Measurements from ENCODE around the gene RAP1GAP. TPM values are rescaled to one million over a fixed set of nuclear protein-coding genes. Genes with fewer than 3 reads are reported as not detected.

Gene RAP1GAP
- total RNA-seq, 1 donor from 2014 or later: 1.2 TPM

DNA sequence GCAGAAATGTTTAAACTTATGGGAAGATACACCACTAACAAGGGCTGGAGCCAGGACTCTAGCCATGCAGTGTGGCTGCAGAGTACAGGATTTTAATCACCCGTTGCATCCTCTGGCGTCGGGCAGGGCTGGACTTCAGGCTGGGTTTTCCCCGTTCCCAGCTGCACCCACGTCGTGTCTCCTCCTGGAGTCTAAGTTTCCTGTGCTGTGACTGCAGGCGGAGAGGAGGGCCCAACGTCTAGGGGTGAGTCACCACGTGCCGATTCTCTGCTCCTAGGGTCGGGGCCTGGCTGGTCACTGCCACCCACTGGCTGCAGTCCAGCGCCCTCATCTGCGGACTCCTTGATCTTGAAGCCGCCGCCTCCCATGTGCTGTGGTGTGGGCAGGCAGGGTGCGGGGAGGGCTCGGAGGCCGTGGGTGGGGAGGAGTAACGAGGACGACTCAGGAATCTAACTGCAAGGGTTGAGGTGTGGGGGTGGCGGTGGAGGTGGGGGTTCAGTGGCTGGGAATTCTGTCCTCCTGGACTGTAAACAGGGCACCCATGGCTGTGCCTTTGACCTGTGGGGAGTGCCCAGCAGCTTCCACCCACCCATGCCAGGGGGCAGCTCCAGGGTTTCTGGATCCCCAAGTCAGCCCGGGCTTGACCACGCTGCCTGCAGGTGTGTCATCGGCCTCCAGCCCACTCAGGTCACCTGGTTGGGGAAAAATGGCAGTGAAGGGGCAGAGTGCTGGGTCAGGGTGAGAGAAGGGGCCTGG is 82.1 kb downstream of the RAP1GAP start:
- H3K27ac ChIP-seq: no peak overlapping the region

DNA sequence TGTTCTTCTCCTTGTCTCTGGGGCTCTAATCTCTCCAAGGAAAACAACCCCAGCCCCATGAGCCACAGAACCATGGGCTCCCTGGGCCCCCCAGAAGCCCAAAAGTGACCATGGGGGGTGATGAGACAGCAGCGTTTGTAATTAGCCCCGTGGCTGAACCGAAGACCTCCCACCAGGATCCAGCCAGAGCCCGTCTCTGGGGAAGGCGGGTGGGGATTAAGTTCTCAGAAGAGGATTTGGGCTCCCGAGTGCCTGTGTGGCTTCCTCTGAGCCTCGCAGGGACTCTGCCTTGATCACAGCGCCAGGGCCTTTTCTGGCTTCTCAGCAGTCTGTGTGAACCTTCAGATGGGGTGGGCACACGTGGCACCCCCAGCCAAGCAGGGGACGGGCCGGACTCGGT is 82.9 kb downstream of the RAP1GAP start:
- TF ChIP-seq, protein P1, sequence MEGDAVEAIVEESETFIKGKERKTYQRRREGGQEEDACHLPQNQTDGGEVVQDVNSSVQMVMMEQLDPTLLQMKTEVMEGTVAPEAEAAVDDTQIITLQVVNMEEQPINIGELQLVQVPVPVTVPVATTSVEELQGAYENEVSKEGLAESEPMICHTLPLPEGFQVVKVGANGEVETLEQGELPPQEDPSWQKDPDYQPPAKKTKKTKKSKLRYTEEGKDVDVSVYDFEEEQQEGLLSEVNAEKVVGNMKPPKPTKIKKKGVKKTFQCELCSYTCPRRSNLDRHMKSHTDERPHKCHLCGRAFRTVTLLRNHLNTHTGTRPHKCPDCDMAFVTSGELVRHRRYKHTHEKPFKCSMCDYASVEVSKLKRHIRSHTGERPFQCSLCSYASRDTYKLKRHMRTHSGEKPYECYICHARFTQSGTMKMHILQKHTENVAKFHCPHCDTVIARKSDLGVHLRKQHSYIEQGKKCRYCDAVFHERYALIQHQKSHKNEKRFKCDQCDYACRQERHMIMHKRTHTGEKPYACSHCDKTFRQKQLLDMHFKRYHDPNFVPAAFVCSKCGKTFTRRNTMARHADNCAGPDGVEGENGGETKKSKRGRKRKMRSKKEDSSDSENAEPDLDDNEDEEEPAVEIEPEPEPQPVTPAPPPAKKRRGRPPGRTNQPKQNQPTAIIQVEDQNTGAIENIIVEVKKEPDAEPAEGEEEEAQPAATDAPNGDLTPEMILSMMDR (IDR thresholded peaks at IDR 0.05): no peak
- TF ChIP-seq POLR2AphosphoS5 (IDR thresholded peaks at IDR 0.05; ENCODE audit: insufficient read depth in 1 of 2, low read depth in 1 of 2): no peak
- TF ChIP-seq POLR2A (IDR thresholded peaks at IDR 0.05): no peak
- Histone ChIP-seq H3K4me1 (peaks cover 15% of the 10 kb centered on the region), H3K9me3 (no peaks in the 10 kb centered on the region), H3K27ac (no peak overlapping the region), H3K4me3 (no peak overlapping the region), H3K36me3 (no peaks in the 10 kb centered on the region), H3K27me3 (no peaks in the 10 kb centered on the region)
- intact Hi-C loops (cut with DNase I): no loop called here
- no peak for DNase-seq (ENCODE audit: extremely low spot score in 2 of 2)

More for the DNA sequence above, 82.1 kb downstream of the RAP1GAP start:
- Histone ChIP-seq H3K4me1 (peaks cover 15% of the 10 kb centered on the region), H3K27me3 (no peaks in the 10 kb centered on the region), H3K4me3 (no peak overlapping the region), H3K9me3 (no peaks in the 10 kb centered on the region), H3K36me3 (no peaks in the 10 kb centered on the region)
- intact Hi-C loops (cut with DNase I): no loop called here
- no peak for TF ChIP-seq POLR2A (IDR thresholded peaks at IDR 0.05)
- peak in 1 of 2 donors; percentile 11 for TF ChIP-seq POLR2AphosphoS5 (IDR thresholded peaks at IDR 0.05; ENCODE audit: insufficient read depth in 1 of 2, low read depth in 1 of 2)
- DNase-seq (ENCODE audit: extremely low spot score in 2 of 2): no peak

DNA sequence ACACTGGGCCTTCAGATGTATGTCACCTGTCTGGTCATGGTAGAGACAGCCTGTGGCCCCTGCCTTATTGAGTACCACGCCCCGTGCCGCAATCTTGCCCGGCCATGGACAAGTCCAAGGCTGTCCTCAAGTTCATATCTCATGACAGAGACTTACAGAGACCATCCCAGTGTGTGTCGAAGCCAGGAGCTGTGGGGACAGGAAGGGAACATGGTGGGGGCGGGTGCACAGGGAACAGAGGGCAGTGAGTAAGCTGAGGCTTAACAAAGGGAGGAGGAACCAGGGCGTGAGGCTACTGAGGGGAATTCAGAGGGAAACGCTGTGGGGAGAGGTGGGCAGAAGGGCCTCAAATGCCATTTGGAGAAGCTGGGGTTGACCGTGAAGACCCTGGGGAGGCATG is 84.1 kb downstream of the RAP1GAP start:
- no peak overlapping the region for H3K4me3 ChIP-seq
- DNase-seq (ENCODE audit: extremely low spot score in 2 of 2): no peak
- H3K4me1 ChIP-seq: peaks cover 15% of the 10 kb centered on the region
- intact Hi-C loops (cut with DNase I): no loop called here
- H3K9me3 ChIP-seq: no peaks in the 10 kb centered on the region
- no peak overlapping the region for H3K27ac ChIP-seq
- H3K27me3 ChIP-seq: no peaks in the 10 kb centered on the region
- no peak for TF ChIP-seq POLR2A (IDR thresholded peaks at IDR 0.05)
- TF ChIP-seq, protein P1 (IDR thresholded peaks at IDR 0.05): no peak
- no peak for TF ChIP-seq POLR2AphosphoS5 (IDR thresholded peaks at IDR 0.05; ENCODE audit: insufficient read depth in 1 of 2, low read depth in 1 of 2)
- H3K36me3 ChIP-seq: no peaks in the 10 kb centered on the region

DNA sequence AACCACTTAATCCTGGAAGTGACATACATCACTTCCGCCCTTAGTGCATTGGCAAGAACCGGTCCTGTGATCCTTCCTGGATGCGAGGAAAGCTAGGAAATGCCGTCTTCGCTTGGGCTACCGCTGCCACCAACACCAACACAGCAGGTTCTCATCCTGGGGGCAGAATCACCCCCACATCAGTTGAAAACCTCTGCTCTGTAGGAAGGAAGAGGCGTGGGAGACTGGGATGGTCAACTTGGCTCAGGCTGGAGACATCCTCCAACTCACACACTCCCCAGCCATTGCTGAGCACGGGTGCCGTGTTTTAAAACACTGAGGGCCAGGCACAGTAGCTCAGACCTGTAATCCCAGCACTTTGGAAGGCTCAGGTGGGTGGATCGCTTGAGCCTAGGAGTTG is 85.1 kb downstream of the RAP1GAP start:
- TF ChIP-seq POLR2A (IDR thresholded peaks at IDR 0.05) (no peak), POLR2AphosphoS5 (IDR thresholded peaks at IDR 0.05; ENCODE audit: insufficient read depth in 1 of 2, low read depth in 1 of 2) (no peak)
- TF ChIP-seq, protein P1 (IDR thresholded peaks at IDR 0.05): no peak
- Histone ChIP-seq H3K4me3 (no peak overlapping the region), H3K9me3 (no peaks in the 10 kb centered on the region), H3K4me1 (peaks cover 15% of the 10 kb centered on the region), H3K27me3 (no peaks in the 10 kb centered on the region), H3K36me3 (no peaks in the 10 kb centered on the region), H3K27ac (no peak overlapping the region)
- DNase-seq (ENCODE audit: extremely low spot score in 2 of 2): no peak
- intact Hi-C loops (cut with DNase I): no loop called here

DNA sequence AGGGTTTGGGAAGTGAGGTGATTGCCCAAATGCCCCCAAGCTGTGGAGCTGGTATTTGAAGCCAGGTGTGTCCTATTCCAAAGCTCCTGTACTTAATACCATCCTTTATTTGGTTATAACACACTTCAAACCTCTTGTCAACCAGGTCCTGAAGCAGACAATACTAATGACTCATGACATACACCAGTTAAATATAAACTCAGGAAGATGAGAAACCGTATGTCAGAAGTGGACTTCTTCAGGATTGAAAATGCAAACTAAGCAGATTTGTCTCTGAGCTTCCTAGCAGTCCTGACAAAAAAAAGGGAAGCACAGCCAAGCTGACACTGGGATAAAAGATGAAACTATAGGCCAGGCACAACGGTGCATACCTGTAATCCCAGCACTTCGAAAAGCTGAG is 89.4 kb downstream of the RAP1GAP start:
- DNase-seq (ENCODE audit: extremely low spot score in 2 of 2): no peak
- Histone ChIP-seq H3K27me3 (no peaks in the 10 kb centered on the region), H3K36me3 (no peaks in the 10 kb centered on the region), H3K9me3 (no peaks in the 10 kb centered on the region), H3K27ac (no peak overlapping the region), H3K4me3 (no peak overlapping the region), H3K4me1 (peaks cover 2% of the 10 kb centered on the region)
- no peak for TF ChIP-seq POLR2AphosphoS5 (IDR thresholded peaks at IDR 0.05; ENCODE audit: insufficient read depth in 1 of 2, low read depth in 1 of 2)
- TF ChIP-seq, protein P1 (IDR thresholded peaks at IDR 0.05): no peak
- no peak for TF ChIP-seq POLR2A (IDR thresholded peaks at IDR 0.05)
- intact Hi-C loops (cut with DNase I): no loop called here

Data from vagina (tissue), 2 donors.